Lung (tissue), 12 donors: ENCODE data around the gene SLC13A2. TPM values are rescaled to one million over a fixed set of nuclear protein-coding genes. Genes with fewer than 3 reads are reported as not detected.

ENCODE experiments used
- ATAC-seq: fragments of 200-7000 bp; cut with Tn5 transposase; one replicate; pipeline ENCODE4 v1.9.1; 2020; ENCODE audit warnings: moderate number of reproducible peaks; ENCODE audit not compliant: insufficient read depth, low FRiP score
- DNase-seq, 3 donors: peaks; one replicate each; pipeline ENCODE4 v3.0.0-alpha.2; 2013 to 2017
- H3K27ac ChIP-seq, 2 donors: one replicate each; pipeline ENCODE4 v1.5.1; 2013; ENCODE audit warnings: mild to moderate bottlenecking in 2 of 2, moderate library complexity in 2 of 2, control low read depth in 1 of 2, inconsistent platforms in 1 of 2, low read depth in 1 of 2, low read length in 1 of 2
- H3K27me3 ChIP-seq, 3 donors: one replicate each; pipeline ENCODE4 v1.5.1; 2013; ENCODE audit warnings: low read length in 2 of 3; ENCODE audit not compliant: control insufficient read depth in 3 of 3, insufficient read depth in 3 of 3
- H3K36me3 ChIP-seq, 4 donors: one replicate each; pipeline ENCODE4 v1.5.1; 2013; ENCODE audit warnings: low read length in 4 of 4, mild to moderate bottlenecking in 1 of 4, moderate library complexity in 1 of 4; ENCODE audit not compliant: control insufficient read depth in 4 of 4, insufficient read depth in 4 of 4
- H3K4me1 ChIP-seq, 5 donors: one replicate each; pipeline ENCODE4 v1.5.1; 2013; ENCODE audit warnings: low read length in 5 of 5, mild to moderate bottlenecking in 2 of 5, moderate library complexity in 1 of 5; ENCODE audit not compliant: control insufficient read depth in 5 of 5, insufficient read depth in 5 of 5
- H3K4me3 ChIP-seq: one replicate; pipeline ENCODE4 v1.5.1; 2013; ENCODE audit warnings: mild to moderate bottlenecking, control low read depth, moderate library complexity
- H3K9ac ChIP-seq, 2 donors: one replicate each; pipeline ENCODE4 v1.5.1; 2013; ENCODE audit warnings: low read length in 2 of 2, control low read depth in 1 of 2; ENCODE audit not compliant: insufficient read depth in 1 of 2
- H3K9me3 ChIP-seq, 4 donors: one replicate each; pipeline ENCODE4 v1.5.1; 2013; ENCODE audit warnings: low read length in 3 of 4, mild to moderate bottlenecking in 1 of 4, moderate library complexity in 1 of 4; ENCODE audit not compliant: control insufficient read depth in 4 of 4, insufficient read depth in 3 of 4
- CTCF ChIP-seq: IDR thresholded peaks from 2 replicates; pipeline ENCODE4 v1.5.1; 2012; ENCODE audit warnings: mild to moderate bottlenecking; ENCODE audit errors: control extremely low read depth, extremely low read depth
- WGBS, 2 donors: extraction: QIAGEN DNeasy Blood & Tissue Kit; methylation state at CpG; one replicate each; pipeline ENCODE4 v1.1.7; 2013; 5-methylcytosine and 5-hydroxymethylcytosine counted together
- polyA plus RNA-seq, 2 donors: library from polyadenylated mRNA; stranded (reverse); fragments of 200-250 nt; gene quantifications; one replicate each; pipeline ENCODE4 v1.2.1, GENCODE V29; 2013
- total RNA-seq, 2 donors: library from RNA; depleted of rRNA in 1 of 2; stranded (reverse); fragments of >200 nt in 1 of 2; gene quantifications; one replicate each; pipeline ENCODE4 v1.2.1, GENCODE V29; 2014 to 2021
- donor health status: control.
- donor health status: control.
- donor health status: Bipolar disorder and iron deficiency.
- donor health status: healthy.
- donor health status: DM: yes; HTN: yes; CAD: no.

The SLC13A2 gene
- total and polyA plus RNA-seq, 4 donors = 0.02 to 0.15 (median 0.06) TPM; not detected in 1

- H3K4me1 ChIP-seq = peaks cover 0 to 6% (median 0%) of the 10 kb centered on the region in 5 donors
- no peaks in the 10 kb centered on the region for H3K36me3 ChIP-seq
- H3K9ac ChIP-seq = no peak overlapping the region
- H3K27ac ChIP-seq = no peak overlapping the region
- DNase-seq = no peak
- no peak for TF ChIP-seq CTCF
- 77 to 81% methylated on average over 12 of the region's 12 CpGs for WGBS, 2 donors
- H3K9me3 ChIP-seq = no peaks in the 10 kb centered on the region
- no peak overlapping the region for H3K4me3 ChIP-seq
- H3K27me3 ChIP-seq = no peaks in the 10 kb centered on the region
- no peak for ATAC-seq
These were observed 63.8 kb downstream of the SLC13A2 start for GRCh38 chr17:28537219-28537610.

DNA sequence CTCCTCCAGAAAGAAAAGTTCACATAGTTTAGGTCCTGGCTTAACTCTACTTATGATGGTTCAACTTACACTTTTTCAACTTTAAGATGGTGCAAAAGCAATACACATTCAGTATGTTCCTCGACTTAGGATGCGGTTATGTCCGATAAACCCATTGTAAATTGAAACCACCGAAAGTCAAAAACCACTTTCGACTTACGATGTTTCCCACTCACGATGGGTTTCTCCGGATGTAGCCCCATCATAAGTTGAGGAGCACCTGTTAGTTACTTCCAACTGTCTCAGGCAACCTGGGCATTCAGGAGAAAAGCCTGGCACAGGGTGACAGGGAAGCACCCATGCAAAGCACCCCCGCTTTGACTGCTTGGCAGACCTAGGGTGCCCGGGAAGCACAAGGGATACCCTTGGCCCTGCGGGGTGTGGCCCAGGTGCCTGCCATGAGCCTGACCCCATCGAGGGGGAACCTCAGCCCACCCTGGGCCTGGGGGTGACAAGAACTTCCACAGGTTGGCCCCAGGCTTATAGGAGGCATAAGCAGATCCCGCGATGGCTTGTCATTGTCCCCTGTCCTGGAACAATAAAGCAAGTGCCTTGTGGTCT lies 65.0 kb downstream of the SLC13A2 start:
- TF ChIP-seq CTCF = no peak
- peaks cover 0 to 4% (median 0%) of the 10 kb centered on the region in 5 donors for H3K4me1 ChIP-seq
- no peak overlapping the region for H3K4me3 ChIP-seq
- DNase-seq = no peak
- H3K27ac ChIP-seq = no peak overlapping the region
- ATAC-seq = no peak
- no peaks in the 10 kb centered on the region for H3K36me3 ChIP-seq
- H3K9me3 ChIP-seq = no peaks in the 10 kb centered on the region
- no peaks in the 10 kb centered on the region for H3K27me3 ChIP-seq
- 90 to 92% methylated on average over 14 of the region's 14 CpGs for WGBS, 2 donors
- no peak overlapping the region for H3K9ac ChIP-seq

DNA sequence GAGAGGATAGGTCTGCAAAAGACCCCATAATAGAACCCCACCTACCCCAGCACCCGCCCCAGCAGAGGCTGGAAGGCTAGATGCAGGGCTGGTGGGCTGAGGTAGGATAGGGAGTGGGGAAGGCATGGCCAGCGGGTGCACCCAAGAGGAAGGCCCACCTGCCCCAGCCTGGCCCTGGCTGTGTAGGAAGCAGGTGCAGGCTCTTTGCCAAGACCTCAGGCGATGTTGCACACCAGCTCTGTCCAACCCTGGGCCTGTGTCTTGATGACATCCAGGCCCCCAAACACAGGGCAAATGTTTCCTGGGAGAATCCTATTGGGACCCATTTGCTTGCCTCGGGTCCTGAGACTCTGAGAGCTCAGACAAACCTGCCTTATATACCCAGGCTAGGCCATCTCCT lies 66.8 kb downstream of the SLC13A2 start:
- H3K9me3 ChIP-seq = no peaks in the 10 kb centered on the region
- no peaks in the 10 kb centered on the region for H3K36me3 ChIP-seq
- H3K27me3 ChIP-seq = no peaks in the 10 kb centered on the region
- WGBS, 2 donors = 82 to 91% methylated on average over 4 of the region's 4 CpGs
- ATAC-seq (no peak), DNase-seq (no peak)
- H3K4me3 ChIP-seq = no peak overlapping the region
- H3K4me1 ChIP-seq = peaks cover 0 to under 1% (median 0%) of the 10 kb centered on the region in 5 donors
- no peak overlapping the region for H3K9ac ChIP-seq
- no peak overlapping the region for H3K27ac ChIP-seq
- no peak for TF ChIP-seq CTCF

GRCh38 chr17:28541439-28541838 lies 68.0 kb downstream of the SLC13A2 start:
- H3K27me3 ChIP-seq = no peaks in the 10 kb centered on the region
- TF ChIP-seq CTCF = no peak
- no peak for DNase-seq

More at GRCh38 chr17:28541439-28541838, 68.0 kb downstream of the SLC13A2 start:
- whole genome bisulfite sequencing, 2 donors = 83% methylated on average over 4 of the region's 4 CpGs
- Histone ChIP-seq H3K27ac (no peak overlapping the region), H3K4me1 (no peaks in the 10 kb centered on the region), H3K36me3 (no peaks in the 10 kb centered on the region), H3K4me3 (no peak overlapping the region), H3K9ac (no peak overlapping the region), H3K9me3 (no peaks in the 10 kb centered on the region)
- no peak for ATAC-seq
